Endodermal cell (in vitro differentiated cells): ENCODE results near the gene KCTD12. TPM values are rescaled to one million over a fixed set of nuclear protein-coding genes. Genes with fewer than 3 reads are reported as not detected.

Experiments
- DNase-seq: peaks from one replicate; pipeline ENCODE4 v3.0.0-alpha.2; 2017
- H3K27ac ChIP-seq: 2 replicates; pipeline ENCODE4 v1.5.1; 2013; ENCODE audit warnings: mild to moderate bottlenecking, low read depth, low read length, moderate library complexity
- H3K27me3 ChIP-seq: 2 replicates; pipeline ENCODE4 v1.6.1; 2013; ENCODE audit warnings: mild to moderate bottlenecking, low read length, moderate library complexity; ENCODE audit not compliant: insufficient read depth, control insufficient read depth, poor library complexity, severe bottlenecking
- H3K36me3 ChIP-seq: 2 replicates; pipeline ENCODE4 v1.7.0; 2013; ENCODE audit warnings: mild to moderate bottlenecking, low read length, moderate library complexity; ENCODE audit not compliant: control insufficient read depth, insufficient read depth
- H3K4me1 ChIP-seq: one replicate; pipeline ENCODE4 v1.7.0; 2013; ENCODE audit warnings: low read length; ENCODE audit not compliant: control insufficient read depth, insufficient read depth
- H3K4me3 ChIP-seq: 2 replicates; pipeline ENCODE4 v1.5.1; 2013; ENCODE audit warnings: mild to moderate bottlenecking, low read length, moderate library complexity
- H3K9ac ChIP-seq: 2 replicates; pipeline ENCODE4 v1.6.1; 2013; ENCODE audit warnings: mild to moderate bottlenecking, low read length, moderate library complexity; ENCODE audit not compliant: poor library complexity, severe bottlenecking; ENCODE audit errors: extremely low read depth
- H3K9me3 ChIP-seq: 2 replicates; pipeline ENCODE4 v1.6.1; 2013; ENCODE audit warnings: mild to moderate bottlenecking, low read length, moderate library complexity; ENCODE audit not compliant: control insufficient read depth
- H3K27ac Mint-ChIP-seq: 2 replicates; pipeline ENCODE4 v1.8.0; 2020; ENCODE audit warnings: mixed read lengths
- H3K27me3 Mint-ChIP-seq: 2 replicates; pipeline ENCODE4 v1.8.0; 2021; ENCODE audit warnings: mild to moderate bottlenecking, mixed read lengths; ENCODE audit not compliant: insufficient read depth
- H3K36me3 Mint-ChIP-seq: 2 replicates; pipeline ENCODE4 v1.8.0; 2020; ENCODE audit warnings: low read depth, mixed read lengths
- H3K4me1 Mint-ChIP-seq: 2 replicates; pipeline ENCODE4 v1.8.0; 2020; ENCODE audit warnings: mixed read lengths
- H3K4me3 Mint-ChIP-seq: 2 replicates; pipeline ENCODE4 v1.8.0; 2020; ENCODE audit warnings: mild to moderate bottlenecking, moderate library complexity, mixed read lengths
- H3K9me3 Mint-ChIP-seq: 2 replicates; pipeline ENCODE4 v1.8.0; 2020; ENCODE audit warnings: mild to moderate bottlenecking, mixed read lengths
- WGBS, 2 experiments: methylation state at CpG; one replicate each; pipeline versions ENCODE4 v1.1.5 to v1.1.7; 2013; ENCODE audit warnings: missing lambda C conversion rate in 2 of 2, mixed read lengths in 1 of 2; ENCODE audit not compliant: insufficient coverage in 1 of 2, insufficient read length in 1 of 2; 5-methylcytosine and 5-hydroxymethylcytosine counted together
- total RNA-seq, 2 donors: library from RNA; stranded (reverse); fragmentation: NEBNext Ultra II Directional in 1 of 2; extraction: Animal tissue kit (Norgen Biotek cat#: 25700) in 1 of 2; gene quantifications; 2 replicates in 1 of 2; 3 replicates in 1 of 2; pipeline ENCODE4 v1.2.1, GENCODE V29; 2021
- TF ChIP-seq, protein P1 (sequence below): fragments of 200-600 bp; sonication (generic); conservative IDR thresholded peaks from 2 replicates; pipeline ENCODE4 v1.5.0; 2021; ENCODE audit warnings: antibody characterized with exemption, mild to moderate bottlenecking

Gene KCTD12
- total RNA-seq, 2 donors from 2014 or later = 1.3 to 2.6 TPM

DNA sequence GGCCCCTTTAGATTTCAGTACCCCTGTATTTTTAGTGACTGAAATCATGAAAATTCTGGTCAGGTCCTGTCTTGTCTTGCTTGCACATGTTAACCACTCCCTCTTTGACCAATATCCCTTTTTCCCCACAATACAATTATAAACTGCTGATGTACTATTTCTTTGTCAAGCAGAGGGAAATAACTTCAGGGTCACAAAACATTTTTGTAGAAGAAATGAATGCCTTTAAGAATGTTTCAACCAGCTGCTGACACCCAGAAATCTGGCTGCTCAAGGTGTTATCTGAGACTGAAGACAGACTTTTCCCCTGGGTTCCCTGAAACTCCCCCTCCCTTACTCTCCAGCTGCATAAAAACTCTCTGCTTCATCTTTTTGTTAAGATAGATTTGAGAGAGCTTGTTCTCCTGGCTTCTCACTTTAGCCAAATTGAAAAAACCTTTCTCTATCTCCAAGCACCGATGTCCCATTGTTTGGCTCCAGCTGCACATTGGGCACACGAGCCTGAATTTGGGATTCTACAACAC is 43.7 kb upstream of the KCTD12 start:
- WGBS, 2 experiments = 90 to 92% methylated on average over 2 of the region's 2 CpGs

DNA sequence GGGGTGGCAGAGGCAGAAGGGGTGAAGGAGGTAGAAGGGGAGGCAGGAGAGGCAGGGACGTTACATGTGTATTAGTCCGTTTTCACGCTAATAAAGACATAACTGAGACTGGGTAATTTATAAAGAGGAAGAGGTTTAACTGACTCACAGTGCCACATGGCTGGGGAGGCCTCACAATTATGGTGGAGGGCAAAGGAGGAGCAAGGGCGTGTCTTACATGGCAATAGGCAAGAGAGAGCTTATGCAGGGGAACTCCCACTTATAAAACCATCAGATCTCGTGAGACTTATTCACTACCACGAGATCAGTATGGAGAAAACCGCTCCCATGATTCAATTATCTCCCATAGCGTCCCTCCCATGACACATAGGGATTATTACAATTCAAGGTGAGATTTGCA is 43.1 kb upstream of the KCTD12 start:
- TF ChIP-seq, protein P1, sequence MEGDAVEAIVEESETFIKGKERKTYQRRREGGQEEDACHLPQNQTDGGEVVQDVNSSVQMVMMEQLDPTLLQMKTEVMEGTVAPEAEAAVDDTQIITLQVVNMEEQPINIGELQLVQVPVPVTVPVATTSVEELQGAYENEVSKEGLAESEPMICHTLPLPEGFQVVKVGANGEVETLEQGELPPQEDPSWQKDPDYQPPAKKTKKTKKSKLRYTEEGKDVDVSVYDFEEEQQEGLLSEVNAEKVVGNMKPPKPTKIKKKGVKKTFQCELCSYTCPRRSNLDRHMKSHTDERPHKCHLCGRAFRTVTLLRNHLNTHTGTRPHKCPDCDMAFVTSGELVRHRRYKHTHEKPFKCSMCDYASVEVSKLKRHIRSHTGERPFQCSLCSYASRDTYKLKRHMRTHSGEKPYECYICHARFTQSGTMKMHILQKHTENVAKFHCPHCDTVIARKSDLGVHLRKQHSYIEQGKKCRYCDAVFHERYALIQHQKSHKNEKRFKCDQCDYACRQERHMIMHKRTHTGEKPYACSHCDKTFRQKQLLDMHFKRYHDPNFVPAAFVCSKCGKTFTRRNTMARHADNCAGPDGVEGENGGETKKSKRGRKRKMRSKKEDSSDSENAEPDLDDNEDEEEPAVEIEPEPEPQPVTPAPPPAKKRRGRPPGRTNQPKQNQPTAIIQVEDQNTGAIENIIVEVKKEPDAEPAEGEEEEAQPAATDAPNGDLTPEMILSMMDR = no peak
- H3K4me3 ChIP-seq = no peak overlapping the region
- Mint-ChIP-seq H3K36me3 (no peaks in the 10 kb centered on the region), H3K9me3 (no peaks in the 10 kb centered on the region), H3K4me3 (no peak overlapping the region), H3K27me3 (peaks cover 2% of the 10 kb centered on the region), H3K4me1 (peaks cover 7% of the 10 kb centered on the region), H3K27ac (no peak overlapping the region)
- no peak overlapping the region for H3K9ac ChIP-seq
- peaks cover 6% of the 10 kb centered on the region for H3K9me3 ChIP-seq
- no peak overlapping the region for H3K27ac ChIP-seq
- no peaks in the 10 kb centered on the region for H3K4me1 ChIP-seq
- no peaks in the 10 kb centered on the region for H3K27me3 ChIP-seq
- DNase-seq = no peak
- 92 to 100% methylated on average over 6 to 8 of the region's 8 CpGs for WGBS, 2 experiments
- no peaks in the 10 kb centered on the region for H3K36me3 ChIP-seq

More for the DNA sequence above, 43.7 kb upstream of the KCTD12 start:
- Mint-ChIP-seq H3K4me1 (peaks cover 7% of the 10 kb centered on the region), H3K27ac (no peak overlapping the region), H3K9me3 (no peaks in the 10 kb centered on the region), H3K36me3 (no peaks in the 10 kb centered on the region), H3K27me3 (peaks cover 2% of the 10 kb centered on the region), H3K4me3 (no peak overlapping the region)
- Histone ChIP-seq H3K36me3 (no peaks in the 10 kb centered on the region), H3K27ac (no peak overlapping the region), H3K27me3 (no peaks in the 10 kb centered on the region), H3K9ac (no peak overlapping the region), H3K4me1 (no peaks in the 10 kb centered on the region), H3K9me3 (peaks cover 6% of the 10 kb centered on the region), H3K4me3 (no peak overlapping the region)
- TF ChIP-seq, protein P1 = no peak
- DNase-seq = no peak

DNA sequence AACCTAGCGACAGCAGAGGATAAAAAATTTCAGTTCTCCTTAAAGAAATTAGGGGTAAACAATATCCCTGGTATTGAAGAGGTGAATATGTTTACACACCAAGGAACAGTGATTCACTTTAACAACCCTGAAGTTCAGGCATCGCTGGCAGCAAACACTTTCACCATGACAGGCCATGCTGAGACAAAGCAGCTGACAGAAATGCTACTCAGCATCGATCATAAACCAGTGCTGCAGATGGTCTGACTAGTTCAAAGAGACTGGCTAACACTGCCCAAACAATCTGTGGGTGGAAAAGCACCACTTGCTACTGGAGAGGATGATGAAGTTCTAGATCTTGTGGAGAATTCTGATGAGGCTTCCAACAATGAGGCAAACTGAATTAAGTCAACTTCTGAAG is 42.3 kb upstream of the KCTD12 start:
- Histone ChIP-seq H3K27ac (no peak overlapping the region), H3K9ac (no peak overlapping the region), H3K36me3 (no peaks in the 10 kb centered on the region), H3K9me3 (peaks cover 6% of the 10 kb centered on the region), H3K4me3 (no peak overlapping the region), H3K27me3 (no peaks in the 10 kb centered on the region), H3K4me1 (no peaks in the 10 kb centered on the region)
- peaks cover 3% of the 10 kb centered on the region for H3K27me3 Mint-ChIP-seq
- WGBS, 2 experiments = 95 to 100% methylated on average over 2 to 3 of the region's 3 CpGs
- H3K36me3 Mint-ChIP-seq = no peaks in the 10 kb centered on the region
- H3K9me3 Mint-ChIP-seq = no peaks in the 10 kb centered on the region
- H3K4me3 Mint-ChIP-seq = no peak overlapping the region
- DNase-seq = no peak
- H3K4me1 Mint-ChIP-seq = peaks cover 7% of the 10 kb centered on the region
- TF ChIP-seq, protein P1 = no peak
- no peak overlapping the region for H3K27ac Mint-ChIP-seq
